Prostate gland (tissue), 2 donors: ENCODE results near the gene NUP107.

ENCODE experiments used
- POLR2AphosphoS5 ChIP-seq: sonication (generic); formaldehyde crosslinking; IDR thresholded peaks from one replicate; pipeline ENCODE4 v1.6.1; 2017; ENCODE audit warnings: antibody characterized with exemption
- TF ChIP-seq, protein P1 (sequence below), 4 experiments: fragments of 200-600 bp in 2 of 4; fragments of 450-650 bp in 2 of 4; sonication (generic) in 2 of 4; IDR thresholded peaks; 1 replicate in 3 of 4; 2 replicates in 1 of 4; pipeline ENCODE4 v1.5.1; 2016 to 2019; ENCODE audit warnings: antibody characterized with exemption in 4 of 4, mild to moderate bottlenecking in 2 of 4, moderate library complexity in 2 of 4

DNA sequence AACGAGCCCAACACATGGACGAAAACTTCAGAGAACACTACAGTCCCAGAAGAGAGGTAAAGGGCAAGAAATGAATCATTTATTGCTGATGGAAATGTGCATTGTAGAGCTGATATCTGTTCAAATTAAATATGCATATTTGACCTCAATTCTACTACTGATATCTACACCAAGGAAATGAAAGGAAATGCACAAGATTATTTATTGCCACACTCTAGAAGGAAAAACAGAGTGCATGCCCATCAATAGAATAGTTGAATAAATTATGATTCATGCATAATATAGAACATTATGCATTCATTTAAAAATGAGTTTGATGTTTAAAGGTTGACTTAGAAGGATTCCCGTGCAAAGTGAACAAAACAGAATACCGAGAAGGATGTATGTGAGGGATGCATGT, 15.6 kb upstream of the NUP107 start:
- TF ChIP-seq, protein P1, sequence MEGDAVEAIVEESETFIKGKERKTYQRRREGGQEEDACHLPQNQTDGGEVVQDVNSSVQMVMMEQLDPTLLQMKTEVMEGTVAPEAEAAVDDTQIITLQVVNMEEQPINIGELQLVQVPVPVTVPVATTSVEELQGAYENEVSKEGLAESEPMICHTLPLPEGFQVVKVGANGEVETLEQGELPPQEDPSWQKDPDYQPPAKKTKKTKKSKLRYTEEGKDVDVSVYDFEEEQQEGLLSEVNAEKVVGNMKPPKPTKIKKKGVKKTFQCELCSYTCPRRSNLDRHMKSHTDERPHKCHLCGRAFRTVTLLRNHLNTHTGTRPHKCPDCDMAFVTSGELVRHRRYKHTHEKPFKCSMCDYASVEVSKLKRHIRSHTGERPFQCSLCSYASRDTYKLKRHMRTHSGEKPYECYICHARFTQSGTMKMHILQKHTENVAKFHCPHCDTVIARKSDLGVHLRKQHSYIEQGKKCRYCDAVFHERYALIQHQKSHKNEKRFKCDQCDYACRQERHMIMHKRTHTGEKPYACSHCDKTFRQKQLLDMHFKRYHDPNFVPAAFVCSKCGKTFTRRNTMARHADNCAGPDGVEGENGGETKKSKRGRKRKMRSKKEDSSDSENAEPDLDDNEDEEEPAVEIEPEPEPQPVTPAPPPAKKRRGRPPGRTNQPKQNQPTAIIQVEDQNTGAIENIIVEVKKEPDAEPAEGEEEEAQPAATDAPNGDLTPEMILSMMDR (IDR thresholded peaks at IDR 0.05), result no peak
- TF ChIP-seq POLR2AphosphoS5, result no peak
